HFF-Myc (cell line): Measurements from ENCODE around the gene CLCNKB.
A peak's percentile ranks its signal among the peaks of the same experiment; 100 is the strongest.

ENCODE experiments used
- DNase-seq: peaks from one replicate; pipeline ENCODE4 v3.0.0-alpha.2; 2011; ENCODE audit warnings: low read depth; ENCODE audit errors: extremely low read depth
- H3K4me3 ChIP-seq: replicated peaks from 2 replicates; pipeline ENCODE4 v1.5.1; 2011; ENCODE audit warnings: low read depth, mild to moderate bottlenecking, control low read depth, low read length
- CTCF ChIP-seq: IDR thresholded peaks from 2 replicates; pipeline ENCODE4 v1.5.1; 2012; ENCODE audit warnings: mild to moderate bottlenecking, low read depth, low read length, control low read depth; ENCODE audit errors: missing control alignments

CLCNKB gene

GRCh38 chr1:16010837-16011236 lies 32.7 kb upstream of the CLCNKB start:
- DNase-seq: no peak
- H3K4me3 ChIP-seq: no peak overlapping the region
- no peak for TF ChIP-seq CTCF

- no peak for TF ChIP-seq CTCF
- no peak overlapping the region for H3K4me3 ChIP-seq
- no peak for DNase-seq
These were observed 31.5 kb upstream of the CLCNKB start for GRCh38 chr1:16011936-16012589.

- no peak for DNase-seq
- 0 out of 2 replicates have a peak overlapping the region, but pooled peaks have one; percentile 1 for H3K4me3 ChIP-seq
These were observed 30.9 kb upstream of the CLCNKB start for GRCh38 chr1:16012590-16013219.

GRCh38 chr1:16013220-16013907 lies 30.2 kb upstream of the CLCNKB start:
- no peak for TF ChIP-seq CTCF
- 0 out of 2 replicates have a peak overlapping the region, but pooled peaks have one; percentile 1 for H3K4me3 ChIP-seq
- no peak for DNase-seq

More at GRCh38 chr1:16012590-16013219, 30.9 kb upstream of the CLCNKB start:
- TF ChIP-seq CTCF: no peak

GRCh38 chr1:16013908-16014258 lies 29.7 kb upstream of the CLCNKB start:
- TF ChIP-seq CTCF: no peak
- H3K4me3 ChIP-seq: no peak overlapping the region
- DNase-seq: no peak

GRCh38 chr1:16014509-16015482 lies 28.8 kb upstream of the CLCNKB start:
- no peak for DNase-seq
- no peak for TF ChIP-seq CTCF
- no peak overlapping the region for H3K4me3 ChIP-seq
